HFF-Myc (cell line): ENCODE measurements around the gene SYCP2L.

Experiments
- DNase-seq: peaks from one replicate; pipeline ENCODE4 v3.0.0-alpha.2; 2011; ENCODE audit warnings: low read depth; ENCODE audit errors: extremely low read depth
- H3K4me3 ChIP-seq: replicated peaks from 2 replicates; pipeline ENCODE4 v1.5.1; 2011; ENCODE audit warnings: low read depth, mild to moderate bottlenecking, control low read depth, low read length
- TF ChIP-seq, protein P1 (sequence below): IDR thresholded peaks from 2 replicates; pipeline ENCODE4 v1.5.1; 2012; ENCODE audit warnings: mild to moderate bottlenecking, low read depth, low read length, control low read depth; ENCODE audit errors: missing control alignments

The SYCP2L gene

DNA sequence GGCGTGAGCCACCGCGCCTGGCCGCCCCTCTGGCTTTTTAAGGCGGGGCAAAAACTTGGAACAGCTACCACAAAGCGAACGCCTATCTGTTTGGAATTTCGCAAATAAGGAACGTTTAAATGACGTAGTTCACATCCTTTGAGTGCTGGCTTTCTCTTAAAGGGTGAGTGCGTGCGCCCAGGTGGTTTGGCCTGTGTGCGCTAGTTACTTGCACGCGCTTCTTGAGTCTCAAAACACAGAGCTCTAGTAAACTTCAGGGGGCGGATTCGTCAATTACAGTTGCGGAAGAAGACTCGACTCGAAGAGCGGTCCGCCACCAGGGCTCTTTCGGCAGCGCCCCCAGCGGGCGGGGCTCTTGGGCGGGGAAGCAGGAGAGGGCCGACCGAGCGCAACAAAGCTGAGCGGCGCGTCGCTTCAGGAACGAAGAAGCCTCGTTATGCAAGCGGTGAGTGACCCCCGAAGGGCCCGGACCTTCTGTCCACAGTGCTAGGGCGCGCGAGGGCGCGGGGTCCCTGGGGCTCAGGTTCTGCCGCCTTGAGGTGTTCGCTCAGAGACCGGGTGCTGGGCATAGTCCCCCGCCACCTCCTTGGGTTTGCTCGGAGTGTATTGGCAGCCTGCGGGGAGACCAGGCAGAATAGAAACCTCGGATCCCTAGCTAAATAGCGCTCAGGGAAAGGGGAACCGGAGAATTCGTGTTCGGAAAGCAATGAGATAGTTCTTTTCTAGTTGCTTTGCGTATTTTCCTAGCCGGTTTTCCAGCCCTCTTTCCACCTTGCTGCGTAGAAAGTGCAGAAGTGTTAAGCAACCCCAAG lies at the start of gene SYCP2L:
TSS of gene SYCP2L (plus strand) at position 362 of the 812 bp plus-strand sequence. CDS start at position 437, 75 bp downstream.
- H3K4me3 ChIP-seq, result peak within 1 kb of the TSS; percentile 18
- TF ChIP-seq, protein P1, sequence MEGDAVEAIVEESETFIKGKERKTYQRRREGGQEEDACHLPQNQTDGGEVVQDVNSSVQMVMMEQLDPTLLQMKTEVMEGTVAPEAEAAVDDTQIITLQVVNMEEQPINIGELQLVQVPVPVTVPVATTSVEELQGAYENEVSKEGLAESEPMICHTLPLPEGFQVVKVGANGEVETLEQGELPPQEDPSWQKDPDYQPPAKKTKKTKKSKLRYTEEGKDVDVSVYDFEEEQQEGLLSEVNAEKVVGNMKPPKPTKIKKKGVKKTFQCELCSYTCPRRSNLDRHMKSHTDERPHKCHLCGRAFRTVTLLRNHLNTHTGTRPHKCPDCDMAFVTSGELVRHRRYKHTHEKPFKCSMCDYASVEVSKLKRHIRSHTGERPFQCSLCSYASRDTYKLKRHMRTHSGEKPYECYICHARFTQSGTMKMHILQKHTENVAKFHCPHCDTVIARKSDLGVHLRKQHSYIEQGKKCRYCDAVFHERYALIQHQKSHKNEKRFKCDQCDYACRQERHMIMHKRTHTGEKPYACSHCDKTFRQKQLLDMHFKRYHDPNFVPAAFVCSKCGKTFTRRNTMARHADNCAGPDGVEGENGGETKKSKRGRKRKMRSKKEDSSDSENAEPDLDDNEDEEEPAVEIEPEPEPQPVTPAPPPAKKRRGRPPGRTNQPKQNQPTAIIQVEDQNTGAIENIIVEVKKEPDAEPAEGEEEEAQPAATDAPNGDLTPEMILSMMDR, result peak; percentile 15
- peak; percentile 10 for DNase-seq

GRCh38 chr6:10837622-10837994 lies 49.2 kb upstream of the SYCP2L start:
- peak overlapping the region; percentile 48 for H3K4me3 ChIP-seq
- TF ChIP-seq, protein P1, result no peak
- DNase-seq, result no peak

- peak; percentile 32 for DNase-seq
- peak within 1 kb of the TSS; percentile 48 for H3K4me3 ChIP-seq
- TF ChIP-seq, protein P1, result no peak
Observed at GRCh38 chr6:10837995-10838793, 48.7 kb upstream of the SYCP2L start, which contains the start of gene MAK. MAK (minus strand) TSS chr6:10838539; CDS start chr6:10830648, 7,891 bp downstream.

GRCh38 chr6:10838794-10839333 lies 48.0 kb upstream of the SYCP2L start:
- H3K4me3 ChIP-seq, result peak overlapping the region; percentile 48
- TF ChIP-seq, protein P1, result no peak
- no peak for DNase-seq

DNA sequence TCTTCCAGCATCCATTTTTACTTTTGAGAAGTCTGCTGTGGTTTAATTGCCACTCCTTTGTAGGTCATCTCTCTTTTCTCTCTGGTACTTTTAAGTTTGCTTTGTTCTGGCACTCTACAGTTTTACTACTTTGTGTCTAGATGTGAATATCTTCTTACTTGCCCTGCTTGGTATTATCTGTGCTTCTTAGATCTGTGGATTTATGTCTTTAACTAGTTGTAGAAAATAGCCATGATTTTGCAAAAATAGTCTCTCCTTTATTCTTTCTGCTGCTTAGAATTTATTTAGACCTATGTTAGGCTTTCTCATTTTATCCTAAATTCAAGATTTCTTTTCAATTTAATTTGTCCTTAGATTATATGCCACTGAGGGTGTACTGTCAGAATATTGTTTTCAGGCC lies 43.3 kb upstream of the SYCP2L start:
- H3K4me3 ChIP-seq, result no peak overlapping the region
- TF ChIP-seq, protein P1, result no peak
- DNase-seq, result no peak

DNA sequence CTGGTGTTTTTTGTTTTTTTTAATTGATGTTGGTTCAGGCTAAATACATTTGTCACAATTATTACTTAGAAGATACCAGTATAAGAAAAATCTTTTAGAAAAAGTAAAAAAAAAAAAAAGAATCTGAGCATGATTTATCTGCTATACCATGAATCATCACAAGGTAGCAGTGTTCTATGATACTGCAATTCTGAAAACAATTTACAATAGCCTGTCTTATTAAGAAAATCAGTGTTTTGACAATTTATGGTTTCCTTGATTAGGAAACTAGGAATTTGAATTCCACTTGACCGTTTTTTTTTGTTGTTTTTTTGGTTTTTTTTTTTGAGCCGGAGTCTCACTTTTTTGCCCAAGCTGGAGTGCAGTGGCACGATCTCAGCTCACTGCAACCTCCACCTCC lies 39.2 kb upstream of the SYCP2L start:
- no peak overlapping the region for H3K4me3 ChIP-seq
- TF ChIP-seq, protein P1, result no peak
- DNase-seq, result no peak
